Neural cell (in vitro differentiated cells): ENCODE data around the gene DDX31. TPM values are rescaled to one million over a fixed set of nuclear protein-coding genes. Genes with fewer than 3 reads are reported as not detected.

Experiments used
- H2AFZ ChIP-seq: fragments of 200-600, 300-800 bp; sonication (generic), shearing (Covaris generic); 2 replicates; pipeline ENCODE4 v1.6.0; 2014; ENCODE audit warnings: low read depth, mild to moderate bottlenecking, antibody characterized with exemption, low read length, moderate library complexity
- H3F3A ChIP-seq: fragments of 200-600 bp; shearing (Covaris generic); 2 replicates; pipeline ENCODE4 v1.6.1; 2016; ENCODE audit warnings: mild to moderate bottlenecking, moderate library complexity, mixed read lengths, antibody characterized with exemption, low read length; ENCODE audit not compliant: insufficient read depth, poor library complexity, severe bottlenecking
- H3K27ac ChIP-seq: fragments of 200-600, 300-800 bp; sonication (generic), shearing (Covaris generic); 2 replicates; pipeline ENCODE4 v1.5.1; 2014; ENCODE audit warnings: mild to moderate bottlenecking, low read length, moderate library complexity
- H3K27me3 ChIP-seq: fragments of 300-800, 200-600 bp; sonication (generic), shearing (Covaris generic); 2 replicates; pipeline ENCODE4 v1.6.0; 2014; ENCODE audit warnings: mild to moderate bottlenecking, low read depth, low read length, moderate library complexity; ENCODE audit not compliant: insufficient read depth
- H3K36me3 ChIP-seq: fragments of 300-800, 200-600 bp; sonication (generic), shearing (Covaris generic); 2 replicates; pipeline ENCODE4 v1.5.1; 2014; ENCODE audit warnings: mild to moderate bottlenecking, antibody characterized with exemption, low read length, moderate library complexity; ENCODE audit not compliant: insufficient read depth
- H3K4me2 ChIP-seq: fragments of 300-800, 200-600 bp; sonication (generic), shearing (Covaris generic); 2 replicates; pipeline ENCODE4 v1.6.0; 2014; ENCODE audit warnings: mild to moderate bottlenecking, low read length
- H3K4me3 ChIP-seq: fragments of 300-800, 200-600 bp; sonication (generic), shearing (Covaris generic); 2 replicates; pipeline ENCODE4 v1.5.1; 2014; ENCODE audit warnings: mild to moderate bottlenecking, low read length, moderate library complexity
- H3K79me2 ChIP-seq: fragments of 200-600 bp; shearing (Covaris generic); replicated peaks from 2 replicates; pipeline ENCODE4 v1.6.0; 2014; ENCODE audit warnings: mild to moderate bottlenecking, low read length, moderate library complexity; ENCODE audit not compliant: insufficient read depth
- H3K9ac ChIP-seq: fragments of 300-800, 200-600 bp; sonication (generic), shearing (Covaris generic); 2 replicates; pipeline ENCODE4 v1.6.1; 2016; ENCODE audit warnings: mild to moderate bottlenecking, low read length, mixed read lengths
- H3K9me2 ChIP-seq: fragments of 200-600 bp; shearing (Covaris generic); 2 replicates; pipeline ENCODE4 v1.6.1; 2016; ENCODE audit warnings: mild to moderate bottlenecking, low read length, mixed read lengths; ENCODE audit not compliant: insufficient read depth
- H3K9me3 ChIP-seq: fragments of 200-600, 300-800 bp; sonication (generic), shearing (Covaris generic); 2 replicates; pipeline ENCODE4 v1.6.1; 2016; ENCODE audit warnings: mild to moderate bottlenecking, mixed run types, low read length, moderate library complexity, mixed read lengths
- H4K20me1 ChIP-seq: fragments of 200-600 bp; shearing (Covaris generic); 2 replicates; pipeline ENCODE4 v1.6.1; 2016; ENCODE audit warnings: mild to moderate bottlenecking, mixed run types; ENCODE audit not compliant: insufficient read depth
- EP300 ChIP-seq: fragments of 450-650 bp; conservative IDR thresholded peaks from 2 replicates; pipeline ENCODE4 v1.6.1; 2014; ENCODE audit warnings: antibody characterized with exemption, mild to moderate bottlenecking, moderate library complexity; ENCODE audit not compliant: poor library complexity, severe bottlenecking
- EZH2 ChIP-seq: fragments of 200-600, 300-800 bp; shearing (Covaris generic), sonication (generic); IDR thresholded peaks from 2 replicates; pipeline ENCODE4 v1.6.1; 2014; ENCODE audit warnings: antibody characterized with exemption, low read length, borderline replicate concordance, mild to moderate bottlenecking; ENCODE audit not compliant: insufficient read depth, poor library complexity, severe bottlenecking
- MXI1 ChIP-seq: fragments of 450-650 bp; conservative IDR thresholded peaks from 2 replicates; pipeline ENCODE4 v1.6.1; 2014; ENCODE audit warnings: antibody characterized with exemption, mild to moderate bottlenecking; ENCODE audit not compliant: poor library complexity, severe bottlenecking
- POLR2AphosphoS5 ChIP-seq: IDR thresholded peaks from 2 replicates; pipeline ENCODE4 v1.6.1; 2012
- RAD21 ChIP-seq: fragments of 450-650 bp; conservative IDR thresholded peaks from 2 replicates; pipeline ENCODE4 v1.6.1; 2014; ENCODE audit warnings: antibody characterized with exemption, mild to moderate bottlenecking, moderate library complexity
- SMC3 ChIP-seq: fragments of 450-650 bp; conservative IDR thresholded peaks from 2 replicates; pipeline ENCODE4 v1.6.1; 2014; ENCODE audit warnings: antibody characterized with exemption, mild to moderate bottlenecking, moderate library complexity; ENCODE audit not compliant: poor library complexity
- TAF1 ChIP-seq: IDR thresholded peaks from 2 replicates; pipeline ENCODE4 v1.6.1; 2012; ENCODE audit warnings: low read depth
- polyA plus RNA-seq: library from polyadenylated mRNA; depleted of rRNA; stranded (reverse); fragments of >200 nt; gene quantifications from 2 replicates; pipeline ENCODE4 v1.2.3, GENCODE V29; 2014
- TF ChIP-seq, protein P1 (sequence below): IDR thresholded peaks from 2 replicates; pipeline ENCODE4 v1.6.1; 2012; ENCODE audit warnings: borderline replicate concordance
- TF ChIP-seq, protein P2 (sequence below): fragments of 450-650 bp; IDR thresholded peaks from 2 replicates; pipeline ENCODE4 v1.5.1; 2014; ENCODE audit warnings: antibody characterized with exemption, mild to moderate bottlenecking, moderate library complexity; ENCODE audit not compliant: poor library complexity, severe bottlenecking

The DDX31 gene
- polyA plus RNA-seq, 1 donor from 2014 or later: 12.8 TPM

DNA sequence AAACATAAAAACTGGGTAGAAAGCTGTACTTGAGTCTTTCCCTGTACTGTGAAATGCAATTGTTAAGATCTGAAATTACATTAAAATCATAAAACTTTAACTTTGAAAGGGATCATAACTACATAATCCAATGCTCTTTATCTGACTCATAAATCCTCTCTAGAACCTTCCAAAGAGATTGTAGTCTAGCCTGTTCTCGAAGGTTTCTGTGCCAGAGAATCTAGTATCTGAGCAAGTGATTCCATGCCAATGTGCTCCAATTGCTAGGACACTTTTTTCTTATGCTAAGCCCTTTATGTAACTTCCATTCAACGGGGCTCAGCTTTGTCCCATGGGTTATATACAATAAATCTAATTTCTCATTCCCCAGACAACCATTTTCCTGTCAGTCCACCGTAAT is 21.1 kb downstream of the DDX31 start:
- Histone ChIP-seq H3K27me3 (no peaks in the 10 kb centered on the region), H2AFZ (no peak overlapping the region), H3K79me2 (no peaks in the 10 kb centered on the region), H3K36me3 (peaks cover 6% of the 10 kb centered on the region), H4K20me1 (no peaks in the 10 kb centered on the region), H3K4me2 (no peak overlapping the region), H3K4me3 (no peak overlapping the region), H3K9me3 (no peaks in the 10 kb centered on the region), H3K9me2 (no peaks in the 10 kb centered on the region), H3K9ac (no peak overlapping the region), H3F3A (no peaks in the 10 kb centered on the region), H3K27ac (no peak overlapping the region)
- TF ChIP-seq EZH2 (no peak), EP300 (no peak), SMC3 (no peak), RAD21 (no peak), TAF1 (no peak), POLR2AphosphoS5 (no peak), MXI1 (no peak)
- TF ChIP-seq, protein P1, sequence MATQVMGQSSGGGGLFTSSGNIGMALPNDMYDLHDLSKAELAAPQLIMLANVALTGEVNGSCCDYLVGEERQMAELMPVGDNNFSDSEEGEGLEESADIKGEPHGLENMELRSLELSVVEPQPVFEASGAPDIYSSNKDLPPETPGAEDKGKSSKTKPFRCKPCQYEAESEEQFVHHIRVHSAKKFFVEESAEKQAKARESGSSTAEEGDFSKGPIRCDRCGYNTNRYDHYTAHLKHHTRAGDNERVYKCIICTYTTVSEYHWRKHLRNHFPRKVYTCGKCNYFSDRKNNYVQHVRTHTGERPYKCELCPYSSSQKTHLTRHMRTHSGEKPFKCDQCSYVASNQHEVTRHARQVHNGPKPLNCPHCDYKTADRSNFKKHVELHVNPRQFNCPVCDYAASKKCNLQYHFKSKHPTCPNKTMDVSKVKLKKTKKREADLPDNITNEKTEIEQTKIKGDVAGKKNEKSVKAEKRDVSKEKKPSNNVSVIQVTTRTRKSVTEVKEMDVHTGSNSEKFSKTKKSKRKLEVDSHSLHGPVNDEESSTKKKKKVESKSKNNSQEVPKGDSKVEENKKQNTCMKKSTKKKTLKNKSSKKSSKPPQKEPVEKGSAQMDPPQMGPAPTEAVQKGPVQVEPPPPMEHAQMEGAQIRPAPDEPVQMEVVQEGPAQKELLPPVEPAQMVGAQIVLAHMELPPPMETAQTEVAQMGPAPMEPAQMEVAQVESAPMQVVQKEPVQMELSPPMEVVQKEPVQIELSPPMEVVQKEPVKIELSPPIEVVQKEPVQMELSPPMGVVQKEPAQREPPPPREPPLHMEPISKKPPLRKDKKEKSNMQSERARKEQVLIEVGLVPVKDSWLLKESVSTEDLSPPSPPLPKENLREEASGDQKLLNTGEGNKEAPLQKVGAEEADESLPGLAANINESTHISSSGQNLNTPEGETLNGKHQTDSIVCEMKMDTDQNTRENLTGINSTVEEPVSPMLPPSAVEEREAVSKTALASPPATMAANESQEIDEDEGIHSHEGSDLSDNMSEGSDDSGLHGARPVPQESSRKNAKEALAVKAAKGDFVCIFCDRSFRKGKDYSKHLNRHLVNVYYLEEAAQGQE: no peak
- TF ChIP-seq, protein P2, sequence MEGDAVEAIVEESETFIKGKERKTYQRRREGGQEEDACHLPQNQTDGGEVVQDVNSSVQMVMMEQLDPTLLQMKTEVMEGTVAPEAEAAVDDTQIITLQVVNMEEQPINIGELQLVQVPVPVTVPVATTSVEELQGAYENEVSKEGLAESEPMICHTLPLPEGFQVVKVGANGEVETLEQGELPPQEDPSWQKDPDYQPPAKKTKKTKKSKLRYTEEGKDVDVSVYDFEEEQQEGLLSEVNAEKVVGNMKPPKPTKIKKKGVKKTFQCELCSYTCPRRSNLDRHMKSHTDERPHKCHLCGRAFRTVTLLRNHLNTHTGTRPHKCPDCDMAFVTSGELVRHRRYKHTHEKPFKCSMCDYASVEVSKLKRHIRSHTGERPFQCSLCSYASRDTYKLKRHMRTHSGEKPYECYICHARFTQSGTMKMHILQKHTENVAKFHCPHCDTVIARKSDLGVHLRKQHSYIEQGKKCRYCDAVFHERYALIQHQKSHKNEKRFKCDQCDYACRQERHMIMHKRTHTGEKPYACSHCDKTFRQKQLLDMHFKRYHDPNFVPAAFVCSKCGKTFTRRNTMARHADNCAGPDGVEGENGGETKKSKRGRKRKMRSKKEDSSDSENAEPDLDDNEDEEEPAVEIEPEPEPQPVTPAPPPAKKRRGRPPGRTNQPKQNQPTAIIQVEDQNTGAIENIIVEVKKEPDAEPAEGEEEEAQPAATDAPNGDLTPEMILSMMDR: no peak

DNA sequence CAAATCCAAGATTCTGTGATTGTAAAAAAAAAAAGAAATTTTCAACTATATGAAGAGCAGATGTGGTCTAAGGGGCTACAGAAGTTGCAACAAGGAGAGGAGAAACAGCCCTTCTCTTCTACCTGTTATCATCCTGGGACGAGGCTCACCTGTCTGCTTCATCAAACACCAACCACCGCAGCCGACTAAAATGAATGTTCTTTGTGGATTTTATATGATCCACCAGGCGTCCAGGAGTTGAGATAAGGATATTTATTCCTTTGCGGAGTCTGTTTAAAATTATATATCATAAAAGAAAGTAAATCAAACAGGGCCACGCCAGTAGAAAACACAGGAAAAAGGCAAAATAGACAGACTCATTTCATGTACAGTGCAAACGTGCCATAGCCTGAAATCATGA is 21.5 kb downstream of the DDX31 start:
- Histone ChIP-seq H3K4me3 (no peak overlapping the region), H3K27ac (no peak overlapping the region), H3K4me2 (no peak overlapping the region), H3K27me3 (no peaks in the 10 kb centered on the region), H3K36me3 (peaks cover 6% of the 10 kb centered on the region), H3K9ac (no peak overlapping the region), H3K79me2 (no peaks in the 10 kb centered on the region), H3K9me2 (no peaks in the 10 kb centered on the region), H4K20me1 (no peaks in the 10 kb centered on the region), H3F3A (no peaks in the 10 kb centered on the region), H2AFZ (no peak overlapping the region), H3K9me3 (no peaks in the 10 kb centered on the region)
- TF ChIP-seq, protein P2: no peak
- TF ChIP-seq, protein P1: no peak
- no peak for TF ChIP-seq MXI1
- no peak for TF ChIP-seq SMC3
- TF ChIP-seq EZH2: no peak
- no peak for TF ChIP-seq TAF1
